Measurements from ENCODE around the gene PTGDR2. TPM values are rescaled to one million over a fixed set of nuclear protein-coding genes. Genes with fewer than 3 reads are reported as not detected.

PTGDR2 gene
- total and polyA plus RNA-seq, 4 donors = 0.13 to 0.23 (median 0.17) TPM

- Histone ChIP-seq H3K4me1 (ENCODE audit: control insufficient read depth in 5 of 5, insufficient read depth in 5 of 5, low read length in 5 of 5) (peaks cover 0 to 10% (median 1%) of the 10 kb centered on the region in 5 donors), H3K4me3 (no peak overlapping the region), H3K9ac (ENCODE audit: insufficient read depth in 1 of 2, low read length in 2 of 2) (no peak overlapping the region), H3K9me3 (ENCODE audit: control insufficient read depth in 4 of 4, insufficient read depth in 3 of 4, low read length in 3 of 4) (peaks cover 0 to 2% (median 0%) of the 10 kb centered on the region in 4 donors), H3K27me3 (ENCODE audit: control insufficient read depth in 3 of 3, insufficient read depth in 3 of 3, low read length in 2 of 3) (no peaks in the 10 kb centered on the region), H3K36me3 (ENCODE audit: control insufficient read depth in 4 of 4, insufficient read depth in 4 of 4, low read length in 4 of 4) (peaks cover 0 to 15% (median 1%) of the 10 kb centered on the region in 4 donors), H3K27ac (ENCODE audit: low read depth in 1 of 2, low read length in 1 of 2) (no peak overlapping the region)
- TF ChIP-seq CTCF (IDR thresholded peaks at IDR 0.05; ENCODE audit: control extremely low read depth, extremely low read depth) = no peak
- DNase-seq (peak in 1 of 3 donors; percentile 7), ATAC-seq (ENCODE audit: insufficient read depth, low FRiP score) (no peak)
- WGBS, 2 donors = 99 to 100% methylated on average over 2 of the region's 2 CpGs
These were observed 20.4 kb upstream of the PTGDR2 start for GRCh38 chr11:60876168-60876485.

- no peak for ATAC-seq (ENCODE audit: insufficient read depth, low FRiP score)
- H3K4me3 ChIP-seq = no peak overlapping the region
- H3K27ac ChIP-seq (ENCODE audit: low read depth in 1 of 2, low read length in 1 of 2) = no peak overlapping the region
- no peak overlapping the region for H3K9ac ChIP-seq (ENCODE audit: insufficient read depth in 1 of 2, low read length in 2 of 2)
- H3K4me1 ChIP-seq (ENCODE audit: control insufficient read depth in 5 of 5, insufficient read depth in 5 of 5, low read length in 5 of 5) = peaks cover 0 to 10% (median 3%) of the 10 kb centered on the region in 5 donors
- 85 to 90% methylated on average over 7 of the region's 7 CpGs for WGBS, 2 donors
- peak in 1 of 3 donors; percentile 9 for DNase-seq
- H3K36me3 ChIP-seq (ENCODE audit: control insufficient read depth in 4 of 4, insufficient read depth in 4 of 4, low read length in 4 of 4) = peaks cover 0 to 10% (median 1%) of the 10 kb centered on the region in 4 donors
- H3K27me3 ChIP-seq (ENCODE audit: control insufficient read depth in 3 of 3, insufficient read depth in 3 of 3, low read length in 2 of 3) = no peaks in the 10 kb centered on the region
- no peaks in the 10 kb centered on the region for H3K9me3 ChIP-seq (ENCODE audit: control insufficient read depth in 4 of 4, insufficient read depth in 3 of 4, low read length in 3 of 4)
- no peak for TF ChIP-seq CTCF (IDR thresholded peaks at IDR 0.05; ENCODE audit: control extremely low read depth, extremely low read depth)
These were observed 19.8 kb upstream of the PTGDR2 start for GRCh38 chr11:60875366-60876167.

- Histone ChIP-seq H3K9me3 (ENCODE audit: control insufficient read depth in 4 of 4, insufficient read depth in 3 of 4, low read length in 3 of 4) (no peaks in the 10 kb centered on the region), H3K4me1 (ENCODE audit: control insufficient read depth in 5 of 5, insufficient read depth in 5 of 5, low read length in 5 of 5) (peaks cover 0 to 10% (median 3%) of the 10 kb centered on the region in 5 donors), H3K4me3 (no peak overlapping the region), H3K9ac (ENCODE audit: insufficient read depth in 1 of 2, low read length in 2 of 2) (no peak overlapping the region), H3K27me3 (ENCODE audit: control insufficient read depth in 3 of 3, insufficient read depth in 3 of 3, low read length in 2 of 3) (no peaks in the 10 kb centered on the region), H3K36me3 (ENCODE audit: control insufficient read depth in 4 of 4, insufficient read depth in 4 of 4, low read length in 4 of 4) (peaks cover 0 to 5% (median 0%) of the 10 kb centered on the region in 4 donors), H3K27ac (ENCODE audit: low read depth in 1 of 2, low read length in 1 of 2) (no peak overlapping the region)
- ATAC-seq (ENCODE audit: insufficient read depth, low FRiP score) (no peak), DNase-seq (peak in 1 of 3 donors; percentile 5)
- no peak for TF ChIP-seq CTCF (IDR thresholded peaks at IDR 0.05; ENCODE audit: control extremely low read depth, extremely low read depth)
- 92 to 93% methylated on average over 13 of the region's 13 CpGs for WGBS, 2 donors
These were observed 18.9 kb upstream of the PTGDR2 start for GRCh38 chr11:60874421-60875365.
